Neural cell (in vitro differentiated cells): ENCODE measurements around the gene FUBP3. TPM values are rescaled to one million over a fixed set of nuclear protein-coding genes. Genes with fewer than 3 reads are reported as not detected.

Source experiments
- H2AFZ ChIP-seq: fragments of 200-600, 300-800 bp; sonication (generic), shearing (Covaris generic); 2 replicates; pipeline ENCODE4 v1.6.0; 2014; ENCODE audit warnings: low read depth, mild to moderate bottlenecking, antibody characterized with exemption, low read length, moderate library complexity
- H3F3A ChIP-seq: fragments of 200-600 bp; shearing (Covaris generic); 2 replicates; pipeline ENCODE4 v1.6.1; 2016; ENCODE audit warnings: mild to moderate bottlenecking, moderate library complexity, mixed read lengths, antibody characterized with exemption, low read length; ENCODE audit not compliant: insufficient read depth, poor library complexity, severe bottlenecking
- H3K27ac ChIP-seq: fragments of 200-600, 300-800 bp; sonication (generic), shearing (Covaris generic); 2 replicates; pipeline ENCODE4 v1.5.1; 2014; ENCODE audit warnings: mild to moderate bottlenecking, low read length, moderate library complexity
- H3K27me3 ChIP-seq: fragments of 300-800, 200-600 bp; sonication (generic), shearing (Covaris generic); 2 replicates; pipeline ENCODE4 v1.6.0; 2014; ENCODE audit warnings: mild to moderate bottlenecking, low read depth, low read length, moderate library complexity; ENCODE audit not compliant: insufficient read depth
- H3K36me3 ChIP-seq: fragments of 300-800, 200-600 bp; sonication (generic), shearing (Covaris generic); 2 replicates; pipeline ENCODE4 v1.5.1; 2014; ENCODE audit warnings: mild to moderate bottlenecking, antibody characterized with exemption, low read length, moderate library complexity; ENCODE audit not compliant: insufficient read depth
- H3K4me2 ChIP-seq: fragments of 300-800, 200-600 bp; sonication (generic), shearing (Covaris generic); 2 replicates; pipeline ENCODE4 v1.6.0; 2014; ENCODE audit warnings: mild to moderate bottlenecking, low read length
- H3K4me3 ChIP-seq: fragments of 300-800, 200-600 bp; sonication (generic), shearing (Covaris generic); 2 replicates; pipeline ENCODE4 v1.5.1; 2014; ENCODE audit warnings: mild to moderate bottlenecking, low read length, moderate library complexity
- H3K79me2 ChIP-seq: fragments of 200-600 bp; shearing (Covaris generic); replicated peaks from 2 replicates; pipeline ENCODE4 v1.6.0; 2014; ENCODE audit warnings: mild to moderate bottlenecking, low read length, moderate library complexity; ENCODE audit not compliant: insufficient read depth
- H3K9ac ChIP-seq: fragments of 300-800, 200-600 bp; sonication (generic), shearing (Covaris generic); 2 replicates; pipeline ENCODE4 v1.6.1; 2016; ENCODE audit warnings: mild to moderate bottlenecking, low read length, mixed read lengths
- H3K9me2 ChIP-seq: fragments of 200-600 bp; shearing (Covaris generic); 2 replicates; pipeline ENCODE4 v1.6.1; 2016; ENCODE audit warnings: mild to moderate bottlenecking, low read length, mixed read lengths; ENCODE audit not compliant: insufficient read depth
- H3K9me3 ChIP-seq: fragments of 200-600, 300-800 bp; sonication (generic), shearing (Covaris generic); 2 replicates; pipeline ENCODE4 v1.6.1; 2016; ENCODE audit warnings: mild to moderate bottlenecking, mixed run types, low read length, moderate library complexity, mixed read lengths
- H4K20me1 ChIP-seq: fragments of 200-600 bp; shearing (Covaris generic); 2 replicates; pipeline ENCODE4 v1.6.1; 2016; ENCODE audit warnings: mild to moderate bottlenecking, mixed run types; ENCODE audit not compliant: insufficient read depth
- CTCF ChIP-seq: fragments of 450-650 bp; IDR thresholded peaks from 2 replicates; pipeline ENCODE4 v1.5.1; 2014; ENCODE audit warnings: antibody characterized with exemption, mild to moderate bottlenecking, moderate library complexity; ENCODE audit not compliant: poor library complexity, severe bottlenecking
- EP300 ChIP-seq: fragments of 450-650 bp; conservative IDR thresholded peaks from 2 replicates; pipeline ENCODE4 v1.6.1; 2014; ENCODE audit warnings: antibody characterized with exemption, mild to moderate bottlenecking, moderate library complexity; ENCODE audit not compliant: poor library complexity, severe bottlenecking
- EZH2 ChIP-seq: fragments of 200-600, 300-800 bp; shearing (Covaris generic), sonication (generic); IDR thresholded peaks from 2 replicates; pipeline ENCODE4 v1.6.1; 2014; ENCODE audit warnings: antibody characterized with exemption, low read length, borderline replicate concordance, mild to moderate bottlenecking; ENCODE audit not compliant: insufficient read depth, poor library complexity, severe bottlenecking
- MXI1 ChIP-seq: fragments of 450-650 bp; conservative IDR thresholded peaks from 2 replicates; pipeline ENCODE4 v1.6.1; 2014; ENCODE audit warnings: antibody characterized with exemption, mild to moderate bottlenecking; ENCODE audit not compliant: poor library complexity, severe bottlenecking
- RAD21 ChIP-seq: fragments of 450-650 bp; conservative IDR thresholded peaks from 2 replicates; pipeline ENCODE4 v1.6.1; 2014; ENCODE audit warnings: antibody characterized with exemption, mild to moderate bottlenecking, moderate library complexity
- REST ChIP-seq: IDR thresholded peaks from 2 replicates; pipeline ENCODE4 v1.6.1; 2012; ENCODE audit warnings: borderline replicate concordance
- SMC3 ChIP-seq: fragments of 450-650 bp; conservative IDR thresholded peaks from 2 replicates; pipeline ENCODE4 v1.6.1; 2014; ENCODE audit warnings: antibody characterized with exemption, mild to moderate bottlenecking, moderate library complexity; ENCODE audit not compliant: poor library complexity
- polyA plus RNA-seq: library from polyadenylated mRNA; depleted of rRNA; stranded (reverse); fragments of >200 nt; gene quantifications from 2 replicates; pipeline ENCODE4 v1.2.3, GENCODE V29; 2014

The FUBP3 gene
- polyA plus RNA-seq, 1 donor from 2014 or later = 70.5 TPM

- H3K79me2 ChIP-seq = no peaks in the 10 kb centered on the region
- H3K27me3 ChIP-seq = peaks cover 51% of the 10 kb centered on the region
- no peaks in the 10 kb centered on the region for H4K20me1 ChIP-seq
- H3K36me3 ChIP-seq = no peaks in the 10 kb centered on the region
- H2AFZ ChIP-seq = no peak overlapping the region
- no peak overlapping the region for H3K27ac ChIP-seq
- H3K9me2 ChIP-seq = no peaks in the 10 kb centered on the region
- no peaks in the 10 kb centered on the region for H3F3A ChIP-seq
- TF ChIP-seq REST (no peak), CTCF (no peak), EP300 (no peak), MXI1 (no peak)
- no peaks in the 10 kb centered on the region for H3K9me3 ChIP-seq
- no peak overlapping the region for H3K4me2 ChIP-seq
- no peak overlapping the region for H3K9ac ChIP-seq
- H3K4me3 ChIP-seq = no peak overlapping the region
Observed at GRCh38 chr9:130668196-130668595, 88.8 kb downstream of the FUBP3 start.

- H3K79me2 ChIP-seq = no peaks in the 10 kb centered on the region
- no peak overlapping the region for H3K4me3 ChIP-seq
- no peaks in the 10 kb centered on the region for H3K9me2 ChIP-seq
- no peaks in the 10 kb centered on the region for H3F3A ChIP-seq
- H3K4me2 ChIP-seq = no peak overlapping the region
- H3K9ac ChIP-seq = no peak overlapping the region
- no peaks in the 10 kb centered on the region for H3K9me3 ChIP-seq
- TF ChIP-seq SMC3 (no peak), EP300 (no peak), EZH2 (no peak), RAD21 (no peak), MXI1 (no peak)
- no peaks in the 10 kb centered on the region for H3K36me3 ChIP-seq
- H3K27me3 ChIP-seq = peaks cover 47% of the 10 kb centered on the region
- no peak overlapping the region for H2AFZ ChIP-seq
- H3K27ac ChIP-seq = no peak overlapping the region
- no peaks in the 10 kb centered on the region for H4K20me1 ChIP-seq
Observed at GRCh38 chr9:130668659-130669058, 89.3 kb downstream of the FUBP3 start.

- Histone ChIP-seq H3K27ac (no peak overlapping the region), H3K9me3 (no peaks in the 10 kb centered on the region), H4K20me1 (no peaks in the 10 kb centered on the region), H3K9ac (no peak overlapping the region), H2AFZ (no peak overlapping the region), H3K9me2 (no peaks in the 10 kb centered on the region), H3K4me3 (no peak overlapping the region), H3K4me2 (no peak overlapping the region), H3K36me3 (no peaks in the 10 kb centered on the region), H3K27me3 (peaks cover 33% of the 10 kb centered on the region), H3K79me2 (no peaks in the 10 kb centered on the region), H3F3A (no peaks in the 10 kb centered on the region)
- TF ChIP-seq RAD21 (no peak), REST (no peak)
Observed at GRCh38 chr9:130669965-130670364, 90.6 kb downstream of the FUBP3 start.
